GM12878 (cell line): ENCODE data around the gene TMEM207. TPM values are rescaled to one million over a fixed set of nuclear protein-coding genes. Genes with fewer than 3 reads are reported as not detected.

Experiments used
- ATAC-seq: fragments of 200-7000 bp; cut with Tn5 transposase; 3 replicates; pipeline ENCODE4 v1.9.1; 2020; ENCODE audit warnings: mild to moderate bottlenecking, moderate library complexity
- BruUV-seq: library from RNA; stranded (reverse); fragments of 400-500 nt; replicated peaks from 2 replicates; lab custom pipeline; 2021; lab: Mats Ljungman, UMichigan
- CTCF ChIA-PET: fragments of 300-600 bp; sonication (Branson Sonifier 250); formaldehyde crosslinking; extraction: SDS; loops from one replicate; lab custom pipeline; 2021; ENCODE audit warnings: inconsistent platforms; lab: Yijun Ruan, JAX
- POLR2A ChIA-PET: fragments of 350-600 bp; formaldehyde crosslinking; extraction: SDS; loops from one replicate; lab custom pipeline; 2021; ENCODE audit warnings: inconsistent platforms; lab: Charles Lee
- RAD21 ChIA-PET: fragments of 300-600 bp; sonication (Branson Sonifier 250); formaldehyde crosslinking; loops from one replicate; lab custom pipeline; 2023; ENCODE audit warnings: antibody characterized with exemption; ENCODE audit not compliant: unreplicated experiment; lab: Charles Lee
- SMC1A ChIA-PET: fragments of 300-600 bp; sonication (Branson Sonifier 250); formaldehyde crosslinking; loops from one replicate; lab custom pipeline; 2023; ENCODE audit not compliant: unreplicated experiment, uncharacterized antibody; lab: Charles Lee
- DNase-seq: peaks from one replicate; pipeline ENCODE4 v3.0.0-alpha.2; 2011; ENCODE audit warnings: low read depth, low spot score
- FAIRE-seq: peaks from 3 replicates; lab custom pipeline; 2011; peaks lifted over from hg19 to GRCh38; lab: Jason Lieb, UNC
- H2AFZ ChIP-seq: 2 replicates; pipeline ENCODE4 v1.6.0; 2011; ENCODE audit warnings: low read depth, low read length, control low read depth; ENCODE audit not compliant: control insufficient read depth
- H3K27ac ChIP-seq: 2 replicates; pipeline ENCODE4 v1.5.1; 2011; ENCODE audit warnings: control low read depth; ENCODE audit not compliant: control insufficient read depth, insufficient read depth
- H3K27me3 ChIP-seq, 2 experiments: replicated peaks in 1 of 2; 2 replicates each; pipeline versions ENCODE4 v1.6.0 to v1.6.1; 2011; ENCODE audit warnings: low read length in 1 of 2; ENCODE audit not compliant: control insufficient read depth in 2 of 2, insufficient read depth in 2 of 2
- H3K36me3 ChIP-seq, 2 experiments: 2 replicates each; pipeline ENCODE4 v1.5.1; 2011; ENCODE audit warnings: low read length in 1 of 2; ENCODE audit not compliant: control insufficient read depth in 2 of 2, insufficient read depth in 2 of 2
- H3K4me1 ChIP-seq: 2 replicates; pipeline ENCODE4 v1.6.1; 2011; ENCODE audit warnings: mild to moderate bottlenecking, low read length, moderate library complexity, mixed read lengths; ENCODE audit not compliant: control insufficient read depth, insufficient read depth
- H3K4me2 ChIP-seq: 2 replicates; pipeline ENCODE4 v1.6.0; 2011; ENCODE audit warnings: control low read depth; ENCODE audit not compliant: control insufficient read depth, insufficient read depth
- H3K4me3 ChIP-seq: fragments of 200-600 bp; sonication (generic); 2 replicates; pipeline ENCODE4 v1.5.1; 2016
- H3K79me2 ChIP-seq: 2 replicates; pipeline ENCODE4 v1.6.0; 2011; ENCODE audit warnings: low read length; ENCODE audit not compliant: control insufficient read depth, insufficient read depth
- H3K9ac ChIP-seq: 2 replicates; pipeline ENCODE4 v1.8.0; 2011; ENCODE audit warnings: low read length, control low read depth, mixed read lengths; ENCODE audit not compliant: control insufficient read depth, insufficient read depth
- H3K9me3 ChIP-seq: replicated peaks from 3 replicates; pipeline ENCODE4 v1.5.1; 2011; ENCODE audit warnings: mild to moderate bottlenecking, low read length; ENCODE audit not compliant: control insufficient read depth, insufficient read depth
- H4K20me1 ChIP-seq: 2 replicates; pipeline ENCODE4 v1.6.0; 2011; ENCODE audit not compliant: control insufficient read depth, insufficient read depth
- HSF1 ChIP-seq: fragments of 150-350 bp; IDR thresholded peaks from 2 replicates; pipeline ENCODE4 v1.6.1; 2014; ENCODE audit warnings: mild to moderate bottlenecking, low read depth, low read length
- MLLT1 ChIP-seq: fragments of 450-650 bp; IDR thresholded peaks from 2 replicates; pipeline ENCODE4 v1.6.1; 2016; ENCODE audit warnings: mild to moderate bottlenecking
- NR2C1 ChIP-seq: fragments of 450-650 bp; IDR thresholded peaks from 2 replicates; pipeline ENCODE4 v1.6.1; 2017; ENCODE audit warnings: antibody characterized with exemption, mild to moderate bottlenecking, moderate library complexity
- RAD51 ChIP-seq: fragments of 450-650 bp; IDR thresholded peaks from 2 replicates; pipeline ENCODE4 v1.6.1; 2016; ENCODE audit warnings: moderate library complexity, mild to moderate bottlenecking, inconsistent platforms
- SREBF2 ChIP-seq: IDR thresholded peaks from 2 replicates; pipeline ENCODE4 v1.6.1; 2012; ENCODE audit warnings: mild to moderate bottlenecking, low read length
- YBX1 ChIP-seq: fragments of 450-650 bp; IDR thresholded peaks from 2 replicates; pipeline ENCODE4 v1.6.1; 2016; ENCODE audit warnings: antibody characterized with exemption
- WGBS: methylation state at CpG from one replicate; pipeline ENCODE4 v1.1.6; 2016; ENCODE audit warnings: low lambda C conversion rate; ENCODE audit not compliant: insufficient replicate concordance, insufficient coverage; ENCODE audit errors: missing lambda C conversion rate; 5-methylcytosine and 5-hydroxymethylcytosine counted together
- in situ Hi-C: fragments of 300-500 bp; cut with MboI; formaldehyde crosslinking; loops from 9 replicates; pipeline ENCODE4 v1.14.3; 2018; ENCODE audit warnings: mixed read lengths
- intact Hi-C: fragments of 100-400 bp; cut with micrococcal nuclease; formaldehyde crosslinking; loops from one replicate; pipeline ENCODE4 v1.14.2; 2022; ENCODE audit not compliant: unreplicated experiment
- polyA plus RNA-seq, 11 experiments: library from polyadenylated mRNA; depleted of rRNA in 4 of 11; unstranded in 6 of 11; stranded (reverse) in 5 of 11; fragments of >200 nt; fragmentation: Nextera tagmentation in 4 of 11; fragmentation: Illumina TruSeq in 1 of 11; extraction: Ambion mirVana in 4 of 11; extraction: Trizol in 1 of 11; gene quantifications; 1 replicate in 1 of 11; 2 replicates in 10 of 11; pipeline versions ENCODE4 v1.2.1 to v1.2.3, GENCODE V29; 2011 to 2016; ENCODE audit warnings: inconsistent platforms in 2 of 11, missing spikeins in 2 of 11, low read depth in 1 of 11
- total RNA-seq, 4 experiments: library from RNA; depleted of rRNA in 3 of 4; stranded (reverse); fragments of >200 nt in 3 of 4; fragmentation: Illumina TruSeq in 1 of 4; extraction: Trizol in 1 of 4; gene quantifications; 2 replicates each; pipeline versions ENCODE4 v1.2.1 to v1.2.3, GENCODE V29; 2013 to 2021
- TF ChIP-seq, protein P1 (sequence below): fragments of 450-650 bp; IDR thresholded peaks from 2 replicates; pipeline ENCODE4 v1.6.1; 2017; ENCODE audit warnings: mild to moderate bottlenecking, moderate library complexity

TMEM207 gene
- total and polyA plus RNA-seq, 10 of the 15 experiments (the other 5 are each of a cell fraction or from before 2014, with no cell fraction given): not detected

GRCh38 chr3:190424108-190424477 lies 25.6 kb downstream of the TMEM207 start:
- Histone ChIP-seq H3K9ac (no peak overlapping the region), H3K4me1 (peaks cover 6% of the 10 kb centered on the region), H3K36me3 (no peaks in the 10 kb centered on the region), H3K9me3 (no peaks in the 10 kb centered on the region), H3K4me2 (no peak overlapping the region), H3K27me3 (no peaks in the 10 kb centered on the region), H2AFZ (no peak overlapping the region), H3K79me2 (no peaks in the 10 kb centered on the region), H3K27ac (no peak overlapping the region), H3K4me3 (no peak overlapping the region), H4K20me1 (no peaks in the 10 kb centered on the region)
- in situ Hi-C loops: loop anchor here (5.0 kb wide), 1 partner anchor 462 kb away; no protein-coding TSS in a partner anchor
- FAIRE-seq (no peak), DNase-seq (no peak), ATAC-seq (peak; percentile 13)
- no TSS peak for BruUV-seq
- ChIA-PET RAD21 (interaction anchor here (0.7 to 4.7 kb wide), 25 partner anchors 10 to 1151 kb away, joined by 3 to 38 read pairs (median 5); partner anchors contain the start of gene CLDN1), SMC1A (interaction anchor here (0.9 to 6.8 kb wide), 27 partner anchors 10 to 476 kb away, joined by 3 to 71 read pairs (median 5); partner anchors contain the start of gene CLDN1), POLR2A (no interaction called here), CTCF (interaction anchor here (0.7 to 5.3 kb wide), 31 partner anchors 10 to 467 kb away, joined by 3 to 98 read pairs (median 7); partner anchors contain the start of genes CLDN1 and P3H2)
- WGBS: 39% methylated on average over 2 of the region's 2 CpGs
- intact Hi-C loops: loop anchor here (1.0 kb wide), 3 partner anchors 40 to 457 kb away; no protein-coding TSS in a partner anchor
- no peak for TF ChIP-seq MLLT1
- no peak for TF ChIP-seq YBX1
- no peak for TF ChIP-seq HSF1
- no peak for TF ChIP-seq SREBF2
- TF ChIP-seq RAD51: no peak
- TF ChIP-seq NR2C1: no peak
- TF ChIP-seq, protein P1, sequence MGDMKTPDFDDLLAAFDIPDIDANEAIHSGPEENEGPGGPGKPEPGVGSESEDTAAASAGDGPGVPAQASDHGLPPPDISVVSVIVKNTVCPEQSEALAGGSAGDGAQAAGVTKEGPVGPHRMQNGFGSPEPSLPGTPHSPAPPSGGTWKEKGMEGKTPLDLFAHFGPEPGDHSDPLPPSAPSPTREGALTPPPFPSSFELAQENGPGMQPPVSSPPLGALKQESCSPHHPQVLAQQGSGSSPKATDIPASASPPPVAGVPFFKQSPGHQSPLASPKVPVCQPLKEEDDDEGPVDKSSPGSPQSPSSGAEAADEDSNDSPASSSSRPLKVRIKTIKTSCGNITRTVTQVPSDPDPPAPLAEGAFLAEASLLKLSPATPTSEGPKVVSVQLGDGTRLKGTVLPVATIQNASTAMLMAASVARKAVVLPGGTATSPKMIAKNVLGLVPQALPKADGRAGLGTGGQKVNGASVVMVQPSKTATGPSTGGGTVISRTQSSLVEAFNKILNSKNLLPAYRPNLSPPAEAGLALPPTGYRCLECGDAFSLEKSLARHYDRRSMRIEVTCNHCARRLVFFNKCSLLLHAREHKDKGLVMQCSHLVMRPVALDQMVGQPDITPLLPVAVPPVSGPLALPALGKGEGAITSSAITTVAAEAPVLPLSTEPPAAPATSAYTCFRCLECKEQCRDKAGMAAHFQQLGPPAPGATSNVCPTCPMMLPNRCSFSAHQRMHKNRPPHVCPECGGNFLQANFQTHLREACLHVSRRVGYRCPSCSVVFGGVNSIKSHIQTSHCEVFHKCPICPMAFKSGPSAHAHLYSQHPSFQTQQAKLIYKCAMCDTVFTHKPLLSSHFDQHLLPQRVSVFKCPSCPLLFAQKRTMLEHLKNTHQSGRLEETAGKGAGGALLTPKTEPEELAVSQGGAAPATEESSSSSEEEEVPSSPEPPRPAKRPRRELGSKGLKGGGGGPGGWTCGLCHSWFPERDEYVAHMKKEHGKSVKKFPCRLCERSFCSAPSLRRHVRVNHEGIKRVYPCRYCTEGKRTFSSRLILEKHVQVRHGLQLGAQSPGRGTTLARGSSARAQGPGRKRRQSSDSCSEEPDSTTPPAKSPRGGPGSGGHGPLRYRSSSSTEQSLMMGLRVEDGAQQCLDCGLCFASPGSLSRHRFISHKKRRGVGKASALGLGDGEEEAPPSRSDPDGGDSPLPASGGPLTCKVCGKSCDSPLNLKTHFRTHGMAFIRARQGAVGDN: no peak
